HCT116 (cell line): ENCODE data around the gene STKLD1. TPM values are rescaled to one million over a fixed set of nuclear protein-coding genes. Genes with fewer than 3 reads are reported as not detected.

Experiments used
- ATAC-seq: fragments of 200-7000 bp; cut with Tn5 transposase; 2 replicates; pipeline ENCODE4 v1.9.1; 2020; ENCODE audit warnings: mild to moderate bottlenecking, moderate library complexity
- BruUV-seq: library from RNA; stranded (reverse); fragments of 400-500 nt; replicated peaks from 2 replicates; lab custom pipeline; 2021; lab: Mats Ljungman, UMichigan
- CTCF ChIA-PET: fragments of 300-600 bp; sonication (Branson Sonifier 250); formaldehyde crosslinking; loops from one replicate; lab custom pipeline; 2021; ENCODE audit warnings: antibody characterized with exemption; lab: Charles Lee
- POLR2A ChIA-PET: fragments of 300-600, 350-600 bp; sonication (Branson Sonifier 250); formaldehyde crosslinking; loops from one replicate; lab custom pipeline; 2021; ENCODE audit warnings: antibody characterized with exemption; lab: Charles Lee
- RAD21 ChIA-PET, 2 experiments: fragments of 300-600 bp; sonication (Branson Sonifier 250); formaldehyde crosslinking; loops; one replicate each; lab custom pipeline; 2023; ENCODE audit warnings: low total read pairs in 2 of 2; ENCODE audit not compliant: uncharacterized antibody in 2 of 2, unreplicated experiment in 2 of 2, low non-redundant PET in 1 of 2; lab: Charles Lee
- DNase-seq: peaks from one replicate; pipeline ENCODE4 v3.0.0-alpha.2; 2010; ENCODE audit warnings: low read depth, low spot score
- H2AFZ ChIP-seq: fragments of 200-600 bp; shearing (Covaris generic), sonication (generic); 2 replicates; pipeline ENCODE4 v1.6.1; 2017; ENCODE audit warnings: low read depth, mixed run types, mixed read lengths, antibody characterized with exemption, low read length; ENCODE audit not compliant: poor library complexity, severe bottlenecking
- H3K27ac ChIP-seq: 2 replicates; pipeline ENCODE4 v1.5.1; 2012; ENCODE audit warnings: low read depth, low read length
- H3K27me3 ChIP-seq: fragments of 200-600 bp; sonication (generic); 2 replicates; pipeline ENCODE4 v1.6.1; 2016; ENCODE audit warnings: mixed run types, low read length, mixed read lengths; ENCODE audit not compliant: insufficient read depth
- H3K36me3 ChIP-seq, 2 experiments: fragments of 200-500 bp in 1 of 2; fragments of 200-600 bp in 1 of 2; sonication (Bioruptor generic) in 1 of 2; sonication (generic) in 1 of 2; 2 replicates each; pipeline versions ENCODE4 v1.5.1 to v1.6.1; 2014 to 2016; ENCODE audit warnings: low read length in 2 of 2, inconsistent platforms in 1 of 2, mixed read lengths in 1 of 2, mixed run types in 1 of 2; ENCODE audit not compliant: insufficient read depth in 2 of 2, control insufficient read depth in 1 of 2
- H3K4me1 ChIP-seq, 2 experiments: fragments of 200-600 bp in 1 of 2; sonication (generic) in 1 of 2; 2 replicates each; pipeline versions ENCODE4 v1.5.1 to v1.6.1; 2012 to 2017; ENCODE audit warnings: low read length in 2 of 2, inconsistent platforms in 1 of 2, mild to moderate bottlenecking in 1 of 2, mixed read lengths in 1 of 2, mixed run types in 1 of 2, moderate library complexity in 1 of 2; ENCODE audit not compliant: insufficient read depth in 2 of 2, control insufficient read depth in 1 of 2
- H3K4me2 ChIP-seq: fragments of 200-600 bp; sonication (generic); 2 replicates; pipeline ENCODE4 v1.6.1; 2017; ENCODE audit warnings: mixed run types, low read length, mixed read lengths
- H3K4me3 ChIP-seq, 2 experiments: fragments of 200-600 bp in 1 of 2; sonication (generic) in 1 of 2; replicated peaks in 1 of 2; 2 replicates each; pipeline ENCODE4 v1.5.1; 2011 to 2016; ENCODE audit warnings: low read length in 2 of 2, control low read depth in 1 of 2, low read depth in 1 of 2, mild to moderate bottlenecking in 1 of 2, mixed read lengths in 1 of 2, mixed run types in 1 of 2
- H3K79me2 ChIP-seq: fragments of 200-600 bp; sonication (generic); 2 replicates; pipeline ENCODE4 v1.6.1; 2017; ENCODE audit warnings: mild to moderate bottlenecking, mixed run types, low read length, moderate library complexity, mixed read lengths; ENCODE audit not compliant: insufficient read depth
- H3K9ac ChIP-seq: fragments of 200-600 bp; sonication (generic); 2 replicates; pipeline ENCODE4 v1.6.1; 2016; ENCODE audit warnings: low read length, mixed read lengths
- H3K9me2 ChIP-seq: fragments of 200-600 bp; sonication (generic), shearing (Covaris generic); 2 replicates; pipeline ENCODE4 v1.6.1; 2017; ENCODE audit warnings: mixed run types, mild to moderate bottlenecking, moderate library complexity; ENCODE audit not compliant: insufficient read depth
- H3K9me3 ChIP-seq, 2 experiments: fragments of 200-500 bp in 1 of 2; fragments of 200-600 bp in 1 of 2; sonication (Bioruptor generic) in 1 of 2; sonication (generic) in 1 of 2; 2 replicates each; pipeline ENCODE4 v1.6.1; 2014 to 2017; ENCODE audit warnings: low read length in 2 of 2, mixed read lengths in 2 of 2, inconsistent platforms in 1 of 2, low read depth in 1 of 2, mild to moderate bottlenecking in 1 of 2, mixed run types in 1 of 2, moderate library complexity in 1 of 2; ENCODE audit not compliant: control insufficient read depth in 1 of 2, insufficient read depth in 1 of 2
- H4K20me1 ChIP-seq: fragments of 200-600 bp; sonication (generic), shearing (Covaris generic); 2 replicates; pipeline ENCODE4 v1.6.1; 2017; ENCODE audit warnings: mixed run types, mild to moderate bottlenecking, moderate library complexity; ENCODE audit not compliant: insufficient read depth
- ATF3 ChIP-seq: IDR thresholded peaks from 2 replicates; pipeline ENCODE4 v1.6.1; 2012
- CBX3 ChIP-seq: IDR thresholded peaks from 2 replicates; pipeline ENCODE4 v1.6.1; 2012; ENCODE audit warnings: low read depth
- CEBPB ChIP-seq: IDR thresholded peaks from 2 replicates; pipeline ENCODE4 v1.6.1; 2012; ENCODE audit warnings: low read depth
- CTCF ChIP-seq, 3 experiments: fragments of 200-600 bp in 1 of 3; sonication (generic) in 1 of 3; IDR thresholded peaks in 2 of 3; conservative IDR thresholded peaks in 1 of 3; 2 replicates each; pipeline ENCODE4 v1.5.1; 2012 to 2017; ENCODE audit warnings: low read depth in 2 of 3, low read length in 2 of 3, antibody characterized with exemption in 1 of 3, borderline replicate concordance in 1 of 3, control low read depth in 1 of 3, mild to moderate bottlenecking in 1 of 3, mixed read lengths in 1 of 3, mixed run types in 1 of 3, moderate library complexity in 1 of 3; ENCODE audit not compliant: insufficient read depth in 1 of 3
- EGR1 ChIP-seq: IDR thresholded peaks from 2 replicates; pipeline ENCODE4 v1.6.1; 2012; ENCODE audit warnings: low read depth
- ELF1 ChIP-seq: IDR thresholded peaks from 2 replicates; pipeline ENCODE4 v1.6.1; 2012; ENCODE audit warnings: low read depth, borderline replicate concordance
- EZH2 ChIP-seq: fragments of 200-600 bp; sonication (generic); IDR thresholded peaks from 2 replicates; pipeline ENCODE4 v1.6.1; 2017; ENCODE audit warnings: antibody characterized with exemption, mixed run types
- EZH2phosphoT487 ChIP-seq: fragments of 200-600 bp; IDR thresholded peaks from 2 replicates; pipeline ENCODE4 v1.6.1; 2018; ENCODE audit warnings: antibody characterized with exemption, borderline replicate concordance
- JUND ChIP-seq: IDR thresholded peaks from 2 replicates; pipeline ENCODE4 v1.6.1; 2012
- MAX ChIP-seq: IDR thresholded peaks from 2 replicates; pipeline ENCODE4 v1.6.1; 2012
- POLR2AphosphoS5 ChIP-seq: IDR thresholded peaks from 2 replicates; pipeline ENCODE4 v1.6.1; 2011; ENCODE audit warnings: mild to moderate bottlenecking, low read depth, low read length, moderate library complexity
- REST ChIP-seq: IDR thresholded peaks from 2 replicates; pipeline ENCODE4 v1.6.1; 2012; ENCODE audit warnings: low read depth
- SIN3A ChIP-seq: IDR thresholded peaks from 2 replicates; pipeline ENCODE4 v1.6.1; 2012; ENCODE audit warnings: low read depth
- SP1 ChIP-seq: IDR thresholded peaks from 2 replicates; pipeline ENCODE4 v1.6.1; 2012; ENCODE audit warnings: low read depth
- SRF ChIP-seq: IDR thresholded peaks from 2 replicates; pipeline ENCODE4 v1.6.1; 2012; ENCODE audit warnings: low read depth
- TCF7L2 ChIP-seq: IDR thresholded peaks from 2 replicates; pipeline ENCODE4 v1.7.0; 2011; ENCODE audit warnings: borderline replicate concordance, inconsistent platforms; ENCODE audit not compliant: insufficient read depth, insufficient read length; ENCODE audit errors: extremely low read depth
- ZBTB33 ChIP-seq: IDR thresholded peaks from 2 replicates; pipeline ENCODE4 v1.6.1; 2011; ENCODE audit warnings: mild to moderate bottlenecking, low read length, moderate library complexity; ENCODE audit not compliant: insufficient replicate concordance; ENCODE audit errors: extremely low read depth
- ZNF274 ChIP-seq: fragments of 200-500 bp; sonication (Bioruptor generic); IDR thresholded peaks from 2 replicates; pipeline ENCODE4 v1.6.1; 2014; ENCODE audit warnings: mild to moderate bottlenecking, low read depth, low read length, inconsistent platforms
- intact Hi-C: fragments of 100-400 bp; cut with micrococcal nuclease; formaldehyde crosslinking; loops from 2 replicates; pipeline ENCODE4 v1.10.0; 2022
- total RNA-seq: library from RNA; stranded (reverse); gene quantifications from one replicate; pipeline ENCODE4 v1.2.1, GENCODE V29; 2021; ENCODE audit not compliant: unreplicated experiment

The STKLD1 gene
- total RNA-seq, 1 experiment from 2014 or later = 0.37 TPM

GRCh38 chr9:133389025-133389557 lies 12.9 kb downstream of the STKLD1 start:
- BruUV-seq = no TSS peak
- RAD21 ChIA-PET = no interaction called here
- POLR2A ChIA-PET = no interaction called here
- TF ChIP-seq REST (no peak), SIN3A (no peak), CBX3 (no peak), CEBPB (no peak), POLR2AphosphoS5 (no peak), EGR1 (no peak), TCF7L2 (no peak), CTCF (IDR thresholded peaks at IDR 0.05 in 2 of 3, conservative IDR thresholded peaks at IDR 0.05 in 1 of 3; ENCODE audit: borderline replicate concordance in 1 of 3, insufficient read depth in 1 of 3, low read depth in 2 of 3, low read length in 2 of 3) (no peak), MAX (no peak), EZH2 (no peak), ELF1 (no peak), ATF3 (no peak), ZNF274 (no peak), ZBTB33 (no peak), EZH2phosphoT487 (no peak), JUND (no peak), SP1 (no peak), SRF (no peak)
- Histone ChIP-seq H4K20me1 (no peaks in the 10 kb centered on the region), H3K9me3 (no peaks in the 10 kb centered on the region), H3K4me2 (no peak overlapping the region), H3K27ac (no peak overlapping the region), H3K9me2 (no peaks in the 10 kb centered on the region), H3K4me3 (no peak overlapping the region), H3K79me2 (no peaks in the 10 kb centered on the region), H3K9ac (no peak overlapping the region), H3K36me3 (no peaks in the 10 kb centered on the region), H2AFZ (no peak overlapping the region), H3K27me3 (no peaks in the 10 kb centered on the region), H3K4me1 (no peaks in the 10 kb centered on the region)
- intact Hi-C loops = no loop called here
- CTCF ChIA-PET = no interaction called here
- DNase-seq = no peak
- no peak for ATAC-seq
